VCaP (cell line): ENCODE results near the gene RBBP5.

Experiments
- H3K27ac ChIP-seq: fragments of 450-650 bp; 2 replicates; pipeline ENCODE4 v1.5.1; 2017
- CTCF ChIP-seq: fragments of 450-650 bp; conservative IDR thresholded peaks from 2 replicates; pipeline ENCODE4 v1.5.1; 2017; ENCODE audit warnings: mild to moderate bottlenecking, moderate library complexity

The RBBP5 gene

GRCh38 chr1:205041998-205042910 is 79.5 kb downstream of the RBBP5 start:
- H3K27ac ChIP-seq: no peak overlapping the region
- TF ChIP-seq CTCF: no peak

- no peak overlapping the region for H3K27ac ChIP-seq
- TF ChIP-seq CTCF: no peak
Measured at GRCh38 chr1:205041001-205041715, 80.6 kb downstream of the RBBP5 start.

- no peak for TF ChIP-seq CTCF
- no peak overlapping the region for H3K27ac ChIP-seq
Measured at GRCh38 chr1:205038132-205038786, 83.5 kb downstream of the RBBP5 start.

GRCh38 chr1:205037539-205037938 is 84.2 kb downstream of the RBBP5 start:
- no peak overlapping the region for H3K27ac ChIP-seq
- TF ChIP-seq CTCF: no peak
